Measurements from ENCODE around the gene FAT1.

FAT1 gene

GRCh38 chr4:186709517-186709916, 14.1 kb downstream of the FAT1 start:
- TF ChIP-seq CTCF (IDR thresholded peaks at IDR 0.05; ENCODE audit: borderline replicate concordance, control extremely low read depth, extremely low read depth, insufficient read depth, missing control alignments), result no peak
- DNase-seq (ENCODE audit: low spot score), result no peak
- in situ Hi-C loops (cut with MboI; ENCODE audit: low sequenced_read_pairs, unreplicated experiment), result no loop called here

GRCh38 chr4:186708554-186708953, 15.1 kb downstream of the FAT1 start:
- DNase-seq (ENCODE audit: low spot score), result no peak
- in situ Hi-C loops (cut with MboI; ENCODE audit: low sequenced_read_pairs, unreplicated experiment), result no loop called here
- TF ChIP-seq CTCF (IDR thresholded peaks at IDR 0.05; ENCODE audit: borderline replicate concordance, control extremely low read depth, extremely low read depth, insufficient read depth, missing control alignments), result no peak

DNA sequence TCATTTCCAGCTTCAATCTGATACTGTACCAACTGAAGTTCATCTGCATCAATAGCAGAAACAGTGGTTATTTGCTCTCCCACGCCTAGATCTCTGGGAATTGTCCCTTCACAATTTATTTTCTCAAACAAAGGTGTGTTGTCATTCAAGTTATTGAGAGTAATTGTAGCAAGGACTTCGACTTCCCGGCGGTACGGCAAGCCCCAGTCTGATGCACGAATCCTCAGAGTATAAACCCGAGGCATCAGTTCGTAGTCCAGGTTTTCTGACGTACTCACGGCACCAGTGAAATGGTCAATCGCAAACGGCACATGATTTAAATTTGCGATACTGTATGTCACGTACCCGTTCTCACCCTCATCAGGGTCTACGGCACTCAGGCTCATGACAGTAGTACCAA, 15.7 kb downstream of the FAT1 start:
- TF ChIP-seq CTCF (IDR thresholded peaks at IDR 0.05; ENCODE audit: borderline replicate concordance, control extremely low read depth, extremely low read depth, insufficient read depth, missing control alignments), result no peak
- in situ Hi-C loops (cut with MboI; ENCODE audit: low sequenced_read_pairs, unreplicated experiment), result no loop called here
- no peak for DNase-seq (ENCODE audit: low spot score)

DNA sequence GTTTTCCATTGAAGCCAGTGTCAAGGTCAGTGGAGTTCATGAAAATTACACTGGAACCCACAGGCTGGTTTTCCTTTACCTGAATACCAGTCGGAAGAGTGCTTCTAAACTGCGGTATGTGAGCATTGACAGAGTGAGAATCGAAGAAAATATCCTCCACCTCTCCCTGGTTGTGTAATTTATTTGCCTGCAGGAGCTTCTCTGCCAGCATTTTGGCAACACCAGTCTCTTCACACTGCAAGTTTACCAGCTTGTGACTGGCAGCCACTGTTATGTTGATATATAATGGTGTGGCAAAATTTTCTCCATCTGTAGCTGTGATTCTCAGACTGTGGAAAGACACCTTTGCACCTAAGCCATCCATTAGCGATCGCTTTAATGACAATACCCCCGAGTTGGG, 16.1 kb downstream of the FAT1 start:
- no peak for TF ChIP-seq CTCF (IDR thresholded peaks at IDR 0.05; ENCODE audit: borderline replicate concordance, control extremely low read depth, extremely low read depth, insufficient read depth, missing control alignments)
- in situ Hi-C loops (cut with MboI; ENCODE audit: low sequenced_read_pairs, unreplicated experiment), result no loop called here
- DNase-seq (ENCODE audit: low spot score), result no peak

DNA sequence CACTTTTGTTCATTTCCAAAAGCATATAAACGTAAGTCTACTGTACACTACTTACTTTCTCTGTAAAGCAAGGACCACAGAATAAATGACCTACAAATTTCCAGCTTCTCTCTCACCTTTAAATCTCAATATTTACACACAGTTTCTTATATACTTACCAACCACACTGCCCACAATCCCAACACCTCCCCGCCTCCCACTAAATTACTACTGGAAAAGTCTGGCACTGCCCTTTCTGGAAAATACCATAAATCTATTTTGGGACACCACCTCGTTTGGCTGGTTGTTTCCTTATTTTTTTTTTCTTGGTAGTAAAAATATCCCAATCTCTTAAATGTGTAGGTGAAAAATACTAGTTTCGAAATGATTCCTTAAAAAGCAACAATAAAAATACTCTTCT, 19.6 kb downstream of the FAT1 start:
- DNase-seq (ENCODE audit: low spot score), result no peak
- no peak for TF ChIP-seq CTCF (IDR thresholded peaks at IDR 0.05; ENCODE audit: borderline replicate concordance, control extremely low read depth, extremely low read depth, insufficient read depth, missing control alignments)
- in situ Hi-C loops (cut with MboI; ENCODE audit: low sequenced_read_pairs, unreplicated experiment), result no loop called here

- in situ Hi-C loops (cut with MboI; ENCODE audit: low sequenced_read_pairs, unreplicated experiment), result no loop called here
- DNase-seq (ENCODE audit: low spot score), result no peak
- TF ChIP-seq CTCF (IDR thresholded peaks at IDR 0.05; ENCODE audit: borderline replicate concordance, control extremely low read depth, extremely low read depth, insufficient read depth, missing control alignments), result no peak
These were observed 20.1 kb downstream of the FAT1 start for GRCh38 chr4:186703510-186703909.

- TF ChIP-seq CTCF (IDR thresholded peaks at IDR 0.05; ENCODE audit: borderline replicate concordance, control extremely low read depth, extremely low read depth, insufficient read depth, missing control alignments), result no peak
- in situ Hi-C loops (cut with MboI; ENCODE audit: low sequenced_read_pairs, unreplicated experiment), result no loop called here
- no peak for DNase-seq (ENCODE audit: low spot score)
These were observed 20.7 kb downstream of the FAT1 start for GRCh38 chr4:186702940-186703339.

All from GM13976 (cell line).